ENCODE results near the gene PROX2.

- TF ChIP-seq CTCF (IDR thresholded peaks at IDR 0.05) = no peak
- TF ChIP-seq ZFX (IDR thresholded peaks at IDR 0.05; ENCODE audit: borderline replicate concordance) = no peak
These were observed 27.2 kb upstream of the PROX2 start for GRCh38 chr14:74902941-74903705.
